OCI-LY7 (cell line): ENCODE results near the gene MRPL10. TPM values are rescaled to one million over a fixed set of nuclear protein-coding genes. Genes with fewer than 3 reads are reported as not detected.

ENCODE experiments used
- BruUV-seq: library from RNA; stranded (reverse); fragments of 400-500 nt; replicated peaks from 2 replicates; lab custom pipeline; 2021; lab: Mats Ljungman, UMichigan
- CTCF ChIA-PET: fragments of 300-600 bp; sonication (Branson Sonifier 250); formaldehyde crosslinking; loops from one replicate; lab custom pipeline; 2022; ENCODE audit warnings: antibody characterized with exemption; ENCODE audit not compliant: unreplicated experiment; lab: Charles Lee
- POLR2A ChIA-PET: fragments of 300-600 bp; sonication (Branson Sonifier 250); formaldehyde crosslinking; loops from one replicate; lab custom pipeline; 2022; ENCODE audit warnings: antibody characterized with exemption; lab: Charles Lee
- DNase-seq: peaks from one replicate; pipeline ENCODE4 v3.0.0-alpha.2; 2015; ENCODE audit warnings: low spot score
- H2AFZ ChIP-seq: fragments of 200-600 bp; sonication (generic), shearing (Covaris generic); 2 replicates; pipeline ENCODE4 v1.6.1; 2014; ENCODE audit warnings: mild to moderate bottlenecking, antibody characterized with exemption, low read length, moderate library complexity
- H3K27ac ChIP-seq: fragments of 200-600 bp; sonication (generic); 2 replicates; pipeline ENCODE4 v1.5.1; 2014; ENCODE audit warnings: mixed run types, low read depth, mild to moderate bottlenecking, moderate library complexity, low read length, inconsistent platforms; ENCODE audit not compliant: poor library complexity, severe bottlenecking
- H3K36me3 ChIP-seq: fragments of 200-600 bp; sonication (generic); 2 replicates; pipeline ENCODE4 v1.6.1; 2014; ENCODE audit warnings: mild to moderate bottlenecking, antibody characterized with exemption, low read length, moderate library complexity, mixed read lengths; ENCODE audit not compliant: insufficient read depth
- H3K4me1 ChIP-seq: fragments of 200-600 bp; sonication (generic); 2 replicates; pipeline ENCODE4 v1.5.1; 2014; ENCODE audit warnings: mild to moderate bottlenecking, low read length; ENCODE audit not compliant: insufficient read depth, poor library complexity, severe bottlenecking
- H3K4me2 ChIP-seq: fragments of 200-600 bp; sonication (generic); 2 replicates; pipeline ENCODE4 v1.6.1; 2014; ENCODE audit warnings: mild to moderate bottlenecking, low read length
- H3K4me3 ChIP-seq: fragments of 200-600 bp; sonication (generic); 2 replicates; pipeline ENCODE4 v1.5.1; 2014; ENCODE audit warnings: mild to moderate bottlenecking, low read depth, low read length; ENCODE audit not compliant: poor library complexity, severe bottlenecking
- H3K79me2 ChIP-seq: fragments of 200-600 bp; sonication (generic); 2 replicates; pipeline ENCODE4 v1.6.1; 2016; ENCODE audit warnings: low read depth, mild to moderate bottlenecking, low read length, moderate library complexity, mixed read lengths; ENCODE audit not compliant: insufficient read depth
- H3K9me2 ChIP-seq: fragments of 200-600 bp; sonication (generic); 2 replicates; pipeline ENCODE4 v1.6.1; 2016; ENCODE audit warnings: mild to moderate bottlenecking, low read length, mixed read lengths; ENCODE audit not compliant: insufficient read depth
- H3K9me3 ChIP-seq: fragments of 200-600 bp; sonication (generic); 2 replicates; pipeline ENCODE4 v1.6.1; 2014; ENCODE audit warnings: mild to moderate bottlenecking, mixed run types, low read length, mixed read lengths
- H4K20me1 ChIP-seq: fragments of 200-600 bp; sonication (generic); 2 replicates; pipeline ENCODE4 v1.6.1; 2014; ENCODE audit warnings: mild to moderate bottlenecking, antibody characterized with exemption, low read length, moderate library complexity, mixed read lengths; ENCODE audit not compliant: insufficient read depth
- CTCF ChIP-seq: fragments of 200-600 bp; sonication (generic); conservative IDR thresholded peaks from 2 replicates; pipeline ENCODE4 v1.5.1; 2014; ENCODE audit warnings: mild to moderate bottlenecking, antibody characterized with exemption, low read length, moderate library complexity, mixed read lengths
- EZH2phosphoT487 ChIP-seq: fragments of 200-600 bp; sonication (generic); IDR thresholded peaks from 2 replicates; pipeline ENCODE4 v1.6.1; 2018; ENCODE audit warnings: low read depth, borderline replicate concordance, mild to moderate bottlenecking, mixed run types, antibody characterized with exemption, low read length, moderate library complexity, mixed read lengths
- intact Hi-C: fragments of 100-400 bp; cut with micrococcal nuclease; formaldehyde crosslinking; loops from one replicate; pipeline ENCODE4 v1.10.0; 2022; ENCODE audit not compliant: unreplicated experiment
- total RNA-seq, 2 experiments: library from RNA; depleted of rRNA in 1 of 2; stranded (reverse); fragments of >200 nt in 1 of 2; shearing (Covaris generic) in 1 of 2; gene quantifications; 2 replicates each; pipeline ENCODE4 v1.2.3, GENCODE V29; 2014 to 2022

The MRPL10 gene
- total RNA-seq, 2 experiments from 2014 or later: 50.8 to 56.7 TPM

- no peaks in the 10 kb centered on the region for H3K36me3 ChIP-seq
- POLR2A ChIA-PET: interaction anchor here (0.8 kb wide), 1 partner anchor 1047 kb away, joined by 7 read pairs; no protein-coding TSS in a partner anchor
- no peaks in the 10 kb centered on the region for H4K20me1 ChIP-seq
- no peaks in the 10 kb centered on the region for H3K9me3 ChIP-seq
- no peaks in the 10 kb centered on the region for H3K4me1 ChIP-seq
- H3K9me2 ChIP-seq: no peaks in the 10 kb centered on the region
- BruUV-seq: no TSS peak
- no peaks in the 10 kb centered on the region for H3K79me2 ChIP-seq
- H3K4me2 ChIP-seq: no peak overlapping the region
- intact Hi-C loops: no loop called here
- TF ChIP-seq EZH2phosphoT487: no peak
- TF ChIP-seq CTCF: no peak
- H2AFZ ChIP-seq: no peak overlapping the region
- CTCF ChIA-PET: no interaction called here
- DNase-seq: no peak
- no peak overlapping the region for H3K27ac ChIP-seq
- H3K4me3 ChIP-seq: no peak overlapping the region
Measured at GRCh38 chr17:47873200-47874090, 42.1 kb upstream of the MRPL10 start.

GRCh38 chr17:47872651-47873161 lies 41.4 kb upstream of the MRPL10 start:
- no TSS peak for BruUV-seq
- Histone ChIP-seq H3K9me2 (no peaks in the 10 kb centered on the region), H3K4me1 (no peaks in the 10 kb centered on the region), H3K9me3 (no peaks in the 10 kb centered on the region), H3K36me3 (no peaks in the 10 kb centered on the region), H4K20me1 (no peaks in the 10 kb centered on the region), H3K4me2 (no peak overlapping the region), H3K27ac (no peak overlapping the region), H3K4me3 (no peak overlapping the region), H3K79me2 (no peaks in the 10 kb centered on the region), H2AFZ (no peak overlapping the region)
- ChIA-PET POLR2A (no interaction called here), CTCF (no interaction called here)
- DNase-seq: no peak
- intact Hi-C loops: no loop called here
- TF ChIP-seq EZH2phosphoT487 (no peak), CTCF (no peak)
